IPS-20b (cell line): ENCODE results near the gene RBP7.

Experiments
- H3K27ac ChIP-seq: one replicate; pipeline ENCODE4 v1.5.1; 2013; ENCODE audit warnings: low read length
- H3K27me3 ChIP-seq: 2 replicates; pipeline ENCODE4 v1.6.1; 2013; ENCODE audit warnings: mild to moderate bottlenecking, low read length, inconsistent platforms; ENCODE audit not compliant: insufficient read depth
- H3K36me3 ChIP-seq: 2 replicates; pipeline ENCODE4 v1.6.1; 2013; ENCODE audit warnings: low read depth, mild to moderate bottlenecking, inconsistent platforms, low read length, moderate library complexity; ENCODE audit not compliant: insufficient read depth
- H3K4me1 ChIP-seq: 2 replicates; pipeline ENCODE4 v1.6.1; 2013; ENCODE audit warnings: mild to moderate bottlenecking, control low read depth, inconsistent platforms, low read length, moderate library complexity; ENCODE audit not compliant: insufficient read depth
- H3K4me3 ChIP-seq: 2 replicates; pipeline ENCODE4 v1.5.1; 2013; ENCODE audit warnings: mild to moderate bottlenecking, low read length, inconsistent platforms
- H3K9ac ChIP-seq: 2 replicates; pipeline ENCODE4 v1.6.1; 2013; ENCODE audit warnings: low read depth, mild to moderate bottlenecking, inconsistent platforms, low read length, moderate library complexity
- H3K9me3 ChIP-seq: 2 replicates; pipeline ENCODE4 v1.6.1; 2013; ENCODE audit warnings: mild to moderate bottlenecking, low read depth, low read length, inconsistent platforms; ENCODE audit not compliant: insufficient read depth

Gene RBP7

GRCh38 chr1:10057343-10057742 is 60.3 kb downstream of the RBP7 start:
- no peak overlapping the region for H3K4me3 ChIP-seq
- no peaks in the 10 kb centered on the region for H3K9me3 ChIP-seq
- H3K27me3 ChIP-seq: no peaks in the 10 kb centered on the region
- no peak overlapping the region for H3K9ac ChIP-seq
- no peak overlapping the region for H3K27ac ChIP-seq
- H3K4me1 ChIP-seq: no peaks in the 10 kb centered on the region; the same call in 1 of the 2 replicates
- no peaks in the 10 kb centered on the region; the same call in 1 of the 2 replicates for H3K36me3 ChIP-seq

DNA sequence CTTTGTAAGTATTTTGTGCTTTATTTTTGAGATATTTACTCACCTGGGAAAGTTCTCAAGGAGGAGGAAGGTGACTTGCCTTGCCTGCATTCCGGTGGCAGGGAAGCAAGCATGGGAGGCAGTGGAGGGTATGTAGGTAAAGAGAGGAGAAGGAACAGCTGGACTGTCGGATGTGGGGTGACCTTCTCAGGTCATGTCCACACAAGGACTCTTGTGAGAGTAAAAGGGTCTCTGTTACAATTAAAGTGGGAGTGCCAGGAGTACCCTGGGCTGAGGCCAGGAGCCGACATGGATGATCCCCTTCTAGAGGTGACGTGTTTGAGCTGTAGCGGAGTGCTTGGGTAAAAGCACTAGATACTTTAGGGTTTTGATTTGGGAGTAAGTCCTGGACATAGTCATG is 60.8 kb downstream of the RBP7 start:
- Histone ChIP-seq H3K9me3 (no peaks in the 10 kb centered on the region), H3K4me3 (no peak overlapping the region), H3K4me1 (no peaks in the 10 kb centered on the region; the same call in 1 of the 2 replicates), H3K27me3 (no peaks in the 10 kb centered on the region), H3K36me3 (no peaks in the 10 kb centered on the region; the same call in 1 of the 2 replicates), H3K27ac (no peak overlapping the region), H3K9ac (no peak overlapping the region)

DNA sequence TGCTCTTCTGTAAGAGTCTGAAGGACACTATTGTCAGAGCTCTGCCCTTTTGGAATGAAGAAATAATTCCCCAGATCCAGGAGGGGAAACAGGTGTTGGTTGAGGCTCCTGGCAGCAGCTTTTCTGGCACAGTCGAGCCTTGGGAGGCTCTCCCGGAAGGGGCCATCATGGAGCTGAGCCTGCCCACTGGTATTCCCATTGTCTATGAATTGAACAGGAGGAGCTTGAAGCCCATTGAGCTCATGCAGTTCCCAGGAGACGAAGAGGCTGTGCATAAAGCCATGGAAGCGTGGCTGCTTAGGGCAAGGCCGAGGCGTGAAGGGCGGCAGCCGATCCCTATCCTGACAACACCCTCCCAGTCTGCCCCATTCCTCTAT is 62.3 kb downstream of the RBP7 start:
- Histone ChIP-seq H3K9me3 (no peaks in the 10 kb centered on the region), H3K4me3 (no peak overlapping the region), H3K27ac (no peak overlapping the region), H3K27me3 (no peaks in the 10 kb centered on the region), H3K4me1 (no peaks in the 10 kb centered on the region; the same call in 1 of the 2 replicates), H3K36me3 (no peaks in the 10 kb centered on the region; the same call in 1 of the 2 replicates), H3K9ac (no peak overlapping the region)

DNA sequence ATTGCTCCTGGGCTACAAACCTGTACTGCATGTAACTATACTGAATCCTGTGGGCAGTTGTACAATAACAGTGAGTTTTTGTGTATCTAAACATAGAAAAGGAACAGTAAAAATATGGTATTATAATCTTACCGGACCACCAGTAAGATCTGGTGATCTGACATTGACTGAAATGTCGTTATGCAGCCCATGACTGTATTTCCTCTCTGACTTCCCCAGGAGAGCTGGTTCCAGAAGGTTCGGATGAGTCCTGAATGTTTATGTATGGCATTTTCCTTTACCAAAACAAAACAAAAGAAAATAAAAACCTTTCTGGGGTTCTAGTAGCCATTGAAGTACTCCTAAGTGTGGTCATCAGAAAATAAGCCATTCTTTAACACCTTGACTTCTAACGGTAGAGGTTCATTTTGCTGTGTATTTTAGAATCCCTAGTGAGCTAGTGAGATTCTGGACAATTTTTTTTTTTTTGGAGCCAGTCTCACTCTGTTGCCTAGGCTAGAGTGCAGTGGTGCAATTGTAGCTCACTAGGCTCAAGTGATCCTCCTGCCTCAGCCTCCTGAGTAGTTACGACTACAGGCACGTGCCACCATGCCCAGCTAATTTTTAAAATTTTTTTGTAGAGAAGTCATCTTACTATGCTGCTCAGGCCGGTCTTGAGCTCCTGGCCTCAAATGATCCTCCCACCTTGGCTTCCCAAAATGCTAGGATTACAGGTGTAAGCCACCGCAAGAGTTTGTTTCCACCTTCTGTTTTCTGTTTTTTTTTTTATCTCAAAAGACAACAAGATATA is 63.5 kb downstream of the RBP7 start:
- Histone ChIP-seq H3K9ac (no peak overlapping the region), H3K36me3 (no peaks in the 10 kb centered on the region; the same call in 1 of the 2 replicates), H3K27ac (no peak overlapping the region), H3K4me1 (peaks cover 3% of the 10 kb centered on the region; the same call in 1 of the 2 replicates), H3K4me3 (no peak overlapping the region), H3K27me3 (no peaks in the 10 kb centered on the region), H3K9me3 (no peaks in the 10 kb centered on the region)

DNA sequence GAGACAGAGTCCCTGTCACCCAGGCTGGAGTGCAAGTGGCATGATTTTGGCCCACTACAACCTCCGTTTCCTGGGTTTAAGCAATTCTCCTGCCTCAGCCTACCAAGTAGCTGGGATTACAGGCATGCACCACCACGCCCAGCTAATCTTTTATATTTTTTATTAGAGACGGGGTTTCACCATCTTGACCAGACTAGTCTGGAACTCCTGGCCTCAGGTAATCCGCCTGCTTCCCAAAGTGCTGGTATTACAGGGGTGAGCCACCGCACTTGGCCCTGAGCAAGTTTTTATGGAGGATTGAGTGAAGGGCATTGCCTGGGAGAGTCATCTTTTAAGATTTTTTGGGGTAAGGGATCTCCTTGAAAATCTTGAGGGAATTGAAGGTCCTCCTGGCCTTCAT is 64.2 kb downstream of the RBP7 start:
- Histone ChIP-seq H3K4me3 (no peak overlapping the region), H3K27me3 (no peaks in the 10 kb centered on the region), H3K36me3 (no peaks in the 10 kb centered on the region; the same call in 1 of the 2 replicates), H3K9me3 (no peaks in the 10 kb centered on the region), H3K9ac (no peak overlapping the region), H3K4me1 (peaks cover 4% of the 10 kb centered on the region; the same call in 1 of the 2 replicates), H3K27ac (no peak overlapping the region)

DNA sequence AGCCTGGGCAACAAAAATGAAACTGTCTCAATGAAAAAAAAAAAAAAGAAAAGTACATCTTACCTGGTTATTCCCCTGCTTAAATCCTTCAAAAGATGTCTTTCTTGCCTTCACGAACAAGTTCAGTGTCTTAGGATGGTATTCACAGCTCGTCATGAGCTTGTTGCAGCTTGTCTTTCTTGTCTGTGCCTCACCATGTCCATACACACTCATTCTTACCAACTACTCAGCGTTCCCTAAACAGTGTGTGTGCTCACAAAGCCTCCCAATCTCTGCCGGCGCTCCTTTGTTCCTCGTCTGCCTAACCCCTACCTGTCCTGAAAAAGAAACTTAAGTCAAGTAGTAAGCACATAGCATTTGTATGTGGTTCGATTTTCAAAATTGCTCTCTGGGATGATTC is 66.8 kb downstream of the RBP7 start:
- H3K4me3 ChIP-seq: no peak overlapping the region
- no peak overlapping the region for H3K27ac ChIP-seq
- H3K9ac ChIP-seq: no peak overlapping the region
- H3K27me3 ChIP-seq: no peaks in the 10 kb centered on the region
- no peaks in the 10 kb centered on the region for H3K36me3 ChIP-seq
- no peaks in the 10 kb centered on the region for H3K9me3 ChIP-seq
- H3K4me1 ChIP-seq: peaks cover 7% of the 10 kb centered on the region; the same call in 1 of the 2 replicates

DNA sequence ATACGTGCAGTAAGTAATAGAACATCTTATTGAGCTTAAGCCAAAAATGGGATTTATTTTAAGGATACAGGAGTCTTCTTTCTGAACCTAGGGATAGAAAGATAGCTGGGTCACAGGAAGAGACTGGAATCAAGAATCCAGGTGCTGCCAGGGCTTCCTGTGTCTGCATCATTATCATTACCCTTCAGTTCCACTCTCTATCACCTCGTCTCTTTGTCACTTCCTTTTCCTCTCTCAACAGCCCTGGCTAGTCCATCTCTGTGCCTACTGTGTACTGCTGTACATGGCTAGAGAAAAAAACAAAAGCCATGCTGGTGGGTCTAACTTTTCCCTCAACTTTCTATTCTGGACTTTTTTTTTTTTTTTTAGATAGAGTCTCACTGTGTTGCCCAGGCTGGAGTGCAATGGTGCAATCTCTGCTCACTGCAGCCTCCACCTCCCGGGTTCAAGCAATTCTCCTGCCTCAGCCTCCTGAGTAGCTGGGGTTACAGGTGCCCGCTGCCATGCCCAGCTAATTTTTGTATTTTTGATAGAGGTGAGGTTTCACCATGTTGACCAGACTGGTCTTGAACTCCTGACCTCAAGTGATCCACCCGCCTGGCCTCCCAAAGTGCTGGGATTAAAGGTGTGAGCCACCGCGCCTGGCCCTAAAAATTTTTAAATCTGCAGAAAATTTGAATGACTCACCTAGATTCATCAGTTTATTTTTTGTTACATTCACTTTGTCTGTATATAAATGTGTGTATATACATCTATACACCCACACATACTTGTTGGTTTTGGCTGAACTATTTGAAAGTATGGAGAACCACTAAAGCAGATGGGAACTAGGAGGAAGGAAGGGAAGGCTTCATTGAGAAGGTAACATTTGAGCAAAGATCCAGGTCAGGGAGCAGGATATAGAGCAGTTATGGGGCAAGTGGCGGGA is 67.7 kb downstream of the RBP7 start:
- Histone ChIP-seq H3K27me3 (no peaks in the 10 kb centered on the region), H3K4me3 (no peak overlapping the region), H3K9me3 (no peaks in the 10 kb centered on the region), H3K4me1 (peaks cover 8% of the 10 kb centered on the region; the same call in 1 of the 2 replicates), H3K36me3 (no peaks in the 10 kb centered on the region), H3K27ac (peak overlapping the region; percentile 71), H3K9ac (peak overlapping the region; percentile 4; the same call in 1 of the 2 replicates)

DNA sequence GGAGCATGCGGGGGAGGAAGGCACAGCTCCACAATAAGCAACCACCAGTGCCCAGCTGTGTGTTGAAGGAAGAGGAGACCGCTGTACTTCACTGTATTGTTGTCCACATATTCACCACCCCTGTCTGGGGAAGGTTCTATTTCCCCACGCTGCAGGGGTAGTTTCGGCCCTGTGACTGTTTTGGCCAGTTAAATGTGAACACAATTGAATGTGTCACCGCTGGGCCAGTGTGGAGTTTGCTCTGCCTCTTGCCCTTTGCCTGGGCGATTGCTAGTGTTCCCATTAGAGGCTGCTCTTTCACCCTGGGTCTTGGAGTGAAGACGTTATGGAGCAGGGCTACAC is 68.3 kb downstream of the RBP7 start:
- H3K9me3 ChIP-seq: no peaks in the 10 kb centered on the region
- H3K27ac ChIP-seq: no peak overlapping the region
- H3K4me3 ChIP-seq: no peak overlapping the region
- H3K27me3 ChIP-seq: no peaks in the 10 kb centered on the region
- H3K4me1 ChIP-seq: peaks cover 8% of the 10 kb centered on the region; the same call in 1 of the 2 replicates
- H3K36me3 ChIP-seq: no peaks in the 10 kb centered on the region
- peak overlapping the region; percentile 4; the same call in 1 of the 2 replicates for H3K9ac ChIP-seq
